Ovary (tissue), 3 donors: ENCODE results near the gene TRPM3.

Source experiments
- CTCF ChIP-seq, 3 donors: fragments of 450-650 bp in 2 of 3; fragments of 200-600 bp in 1 of 3; IDR thresholded peaks; one replicate each; pipeline versions ENCODE4 v1.5.1 to v1.8.0; 2016 to 2022; ENCODE audit warnings: antibody characterized with exemption in 3 of 3, mild to moderate bottlenecking in 1 of 3
- EP300 ChIP-seq: sonication (generic); formaldehyde crosslinking; IDR thresholded peaks from one replicate; pipeline ENCODE4 v1.6.1; 2017; ENCODE audit warnings: antibody characterized with exemption
- POLR2A ChIP-seq: fragments of 450-650 bp; IDR thresholded peaks from one replicate; pipeline ENCODE4 v1.6.1; 2017; ENCODE audit warnings: antibody characterized with exemption, mild to moderate bottlenecking, moderate library complexity
- donor health status: DM: no; HTN: no; CAD: no.

DNA sequence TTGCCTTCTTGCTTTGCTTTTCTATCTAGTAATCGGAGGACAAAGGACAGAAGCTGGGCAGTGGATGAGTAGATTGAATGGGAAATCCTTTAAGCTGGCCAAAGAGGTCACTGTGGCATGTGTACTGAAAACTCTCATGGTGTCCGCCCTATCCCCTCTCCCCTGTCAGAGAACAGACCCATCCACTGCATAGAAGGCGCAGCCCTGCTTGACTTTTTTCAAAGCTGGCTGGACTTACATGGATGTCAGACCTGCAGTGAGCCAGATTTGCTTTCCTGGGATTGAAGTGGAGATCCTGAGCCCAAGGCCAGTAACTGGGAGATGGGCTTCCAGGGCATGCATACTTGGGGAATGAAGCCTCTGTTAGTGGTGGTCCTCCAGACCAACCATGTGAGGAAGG, 329.5 kb downstream of the TRPM3 start:
- TF ChIP-seq CTCF (IDR thresholded peaks at IDR 0.05), result no peak
- no peak for TF ChIP-seq POLR2A
- no peak for TF ChIP-seq EP300
